Measurements from ENCODE around the gene GABBR1. TPM values are rescaled to one million over a fixed set of nuclear protein-coding genes. Genes with fewer than 3 reads are reported as not detected.
"Not testable (repeated sequence)": the region's sequence is repeated elsewhere in the genome, so short reads cannot be mapped to it uniquely, and the experiment has no call there.

Gene GABBR1
- total and polyA plus RNA-seq, 3 donors from 2014 or later, result 16.8 to 29.9 (median 26.2) TPM

DNA sequence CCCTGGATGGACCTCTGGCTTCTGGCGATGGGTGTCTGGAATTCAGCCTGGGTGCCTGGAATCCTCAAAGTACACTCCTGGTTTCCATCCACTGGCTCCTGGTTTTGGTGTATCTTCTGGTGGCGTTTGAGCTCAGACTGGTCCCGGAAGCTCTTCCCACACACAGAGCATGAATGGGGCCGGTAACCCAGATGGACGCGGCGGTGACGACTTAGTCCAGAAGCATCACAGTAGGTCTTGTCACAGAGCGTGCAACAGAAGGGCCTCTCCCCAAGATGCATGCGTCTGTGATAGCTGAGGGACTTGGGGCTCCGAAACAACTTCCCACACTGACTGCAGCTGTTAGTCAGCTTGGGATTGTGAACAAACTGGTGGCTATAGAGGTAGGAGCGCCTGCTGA lies 40.2 kb upstream of the GABBR1 start:
- no peak for DNase-seq
- H3K4me3 ChIP-seq, result no peak overlapping the region
- no peaks in the 10 kb centered on the region for H3K4me1 ChIP-seq
- H3K36me3 ChIP-seq (ENCODE audit: low read depth, missing control alignments), result no peaks in the 10 kb centered on the region
- intact Hi-C loops (cut with DNase I; ENCODE audit: low total_unique reads), result no loop called here
- no peak for TF ChIP-seq POLR2A (IDR thresholded peaks at IDR 0.05)
- TF ChIP-seq, protein P1, sequence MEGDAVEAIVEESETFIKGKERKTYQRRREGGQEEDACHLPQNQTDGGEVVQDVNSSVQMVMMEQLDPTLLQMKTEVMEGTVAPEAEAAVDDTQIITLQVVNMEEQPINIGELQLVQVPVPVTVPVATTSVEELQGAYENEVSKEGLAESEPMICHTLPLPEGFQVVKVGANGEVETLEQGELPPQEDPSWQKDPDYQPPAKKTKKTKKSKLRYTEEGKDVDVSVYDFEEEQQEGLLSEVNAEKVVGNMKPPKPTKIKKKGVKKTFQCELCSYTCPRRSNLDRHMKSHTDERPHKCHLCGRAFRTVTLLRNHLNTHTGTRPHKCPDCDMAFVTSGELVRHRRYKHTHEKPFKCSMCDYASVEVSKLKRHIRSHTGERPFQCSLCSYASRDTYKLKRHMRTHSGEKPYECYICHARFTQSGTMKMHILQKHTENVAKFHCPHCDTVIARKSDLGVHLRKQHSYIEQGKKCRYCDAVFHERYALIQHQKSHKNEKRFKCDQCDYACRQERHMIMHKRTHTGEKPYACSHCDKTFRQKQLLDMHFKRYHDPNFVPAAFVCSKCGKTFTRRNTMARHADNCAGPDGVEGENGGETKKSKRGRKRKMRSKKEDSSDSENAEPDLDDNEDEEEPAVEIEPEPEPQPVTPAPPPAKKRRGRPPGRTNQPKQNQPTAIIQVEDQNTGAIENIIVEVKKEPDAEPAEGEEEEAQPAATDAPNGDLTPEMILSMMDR (IDR thresholded peaks at IDR 0.05), result no peak
- no peak overlapping the region for H3K27ac ChIP-seq
- H3K9me3 ChIP-seq, result no peaks in the 10 kb centered on the region
- 92 to 96% methylated on average over 4 to 12 of the region's 12 CpGs for WGBS, 2 donors
- H3K27me3 ChIP-seq, result no peaks in the 10 kb centered on the region

DNA sequence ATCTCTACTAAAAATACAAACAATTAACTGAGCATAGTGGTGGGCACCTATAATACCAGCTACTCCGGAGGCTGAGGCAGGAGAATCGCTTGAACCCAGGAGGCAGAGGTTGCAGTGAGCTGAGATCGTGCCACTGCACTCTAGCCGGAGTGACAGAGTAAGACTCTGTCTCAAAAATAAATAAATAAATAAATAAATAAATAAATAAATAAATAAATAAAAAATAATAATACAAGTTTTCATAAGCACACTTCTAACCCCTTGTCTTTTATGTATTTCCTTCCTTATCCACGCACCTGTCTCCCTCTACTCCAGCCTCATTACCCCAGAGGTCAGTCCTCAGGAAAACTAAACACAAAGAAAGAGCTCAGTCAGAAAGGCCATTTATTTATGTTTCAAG lies 39.1 kb upstream of the GABBR1 start:
- DNase-seq; intact Hi-C loops (cut with DNase I; ENCODE audit: low total_unique reads); H3K27me3 ChIP-seq; H3K4me1 ChIP-seq; H3K4me3 ChIP-seq; H3K27ac ChIP-seq; H3K36me3 ChIP-seq (ENCODE audit: low read depth, missing control alignments); H3K9me3 ChIP-seq: not testable (repeated sequence)
- whole genome bisulfite sequencing, 2 donors, result 88 to 97% methylated on average over 5 of the region's 5 CpGs

DNA sequence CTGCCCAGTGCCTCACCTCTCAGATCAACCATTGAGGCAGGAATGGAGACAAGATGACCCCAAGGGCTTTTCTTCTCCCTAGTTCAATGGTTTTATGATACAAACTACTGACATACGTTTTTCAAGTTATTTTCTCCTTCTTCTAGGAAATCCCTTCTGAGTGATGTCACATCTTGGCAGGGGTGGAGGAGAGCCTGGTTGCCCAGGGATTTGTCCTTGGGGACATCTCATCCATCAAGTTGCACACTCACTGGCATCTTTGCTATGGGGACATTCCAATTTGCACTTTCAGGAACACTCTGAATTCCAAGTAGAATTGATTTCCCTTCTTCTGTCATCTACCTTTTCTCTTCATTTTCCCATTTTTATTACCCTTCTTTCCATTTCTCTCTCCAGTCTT lies 38.0 kb upstream of the GABBR1 start:
- Histone ChIP-seq H3K4me3 (no peak overlapping the region), H3K4me1 (no peaks in the 10 kb centered on the region), H3K27me3 (no peaks in the 10 kb centered on the region), H3K27ac (no peak overlapping the region), H3K36me3 (ENCODE audit: low read depth, missing control alignments) (no peaks in the 10 kb centered on the region), H3K9me3 (no peaks in the 10 kb centered on the region)
- WGBS, 2 donors, result 43 to 46% methylated on average over 1 of the region's 1 CpG
- intact Hi-C loops (cut with DNase I; ENCODE audit: low total_unique reads), result no loop called here
- no peak for TF ChIP-seq POLR2A (IDR thresholded peaks at IDR 0.05)
- TF ChIP-seq, protein P1 (IDR thresholded peaks at IDR 0.05), result no peak
- DNase-seq, result no peak

DNA sequence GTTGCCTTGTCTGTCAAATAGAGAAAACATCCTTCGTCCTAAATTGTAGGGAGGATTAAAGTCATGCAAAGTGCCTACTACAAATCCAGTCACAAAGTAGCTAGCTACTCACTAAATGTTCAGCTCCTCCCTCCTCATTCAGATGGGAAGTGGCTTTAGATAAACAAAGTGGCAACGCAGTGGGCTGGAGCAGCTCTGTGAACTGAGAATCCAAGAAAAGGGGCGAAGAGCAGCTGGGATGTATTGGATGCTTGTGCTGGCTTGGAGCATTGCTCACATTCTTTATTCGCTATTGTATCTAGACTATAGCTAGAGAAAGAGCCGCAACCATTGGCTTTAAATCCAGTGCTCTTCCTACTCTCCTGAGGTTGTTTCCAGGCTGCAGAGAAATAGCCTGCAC lies 34.2 kb upstream of the GABBR1 start:
- TF ChIP-seq, protein P1 (IDR thresholded peaks at IDR 0.05), result no peak
- no peak for TF ChIP-seq POLR2A (IDR thresholded peaks at IDR 0.05)
- Histone ChIP-seq H3K9me3 (no peaks in the 10 kb centered on the region), H3K27ac (no peak overlapping the region), H3K27me3 (no peaks in the 10 kb centered on the region), H3K4me1 (no peaks in the 10 kb centered on the region), H3K36me3 (ENCODE audit: low read depth, missing control alignments) (no peaks in the 10 kb centered on the region), H3K4me3 (no peak overlapping the region)
- no peak for DNase-seq
- intact Hi-C loops (cut with DNase I; ENCODE audit: low total_unique reads), result no loop called here
- WGBS, 2 donors, result 35 to 45% methylated on average over 5 of the region's 5 CpGs

DNA sequence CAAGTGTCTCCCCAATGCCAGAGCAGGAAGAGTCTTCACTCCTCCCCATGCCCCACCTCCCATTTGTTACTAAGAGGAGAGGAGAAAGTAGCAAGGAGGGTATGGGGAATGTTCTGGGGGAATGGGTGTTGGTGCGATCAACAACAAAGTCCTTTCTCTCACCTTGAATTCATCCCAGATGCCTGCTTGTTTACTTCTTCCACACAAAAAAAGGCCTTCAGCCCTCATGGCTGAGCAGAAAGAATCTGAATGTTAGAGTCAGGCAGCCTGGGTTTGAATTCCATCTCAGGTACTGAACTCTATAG lies 33.8 kb upstream of the GABBR1 start:
- H3K4me1 ChIP-seq, result no peaks in the 10 kb centered on the region
- TF ChIP-seq, protein P1 (IDR thresholded peaks at IDR 0.05), result no peak
- TF ChIP-seq POLR2A (IDR thresholded peaks at IDR 0.05), result no peak
- DNase-seq, result no peak
- H3K27ac ChIP-seq, result no peak overlapping the region
- H3K27me3 ChIP-seq, result no peaks in the 10 kb centered on the region
- WGBS, 2 donors, result 79 to 88% methylated on average over 1 of the region's 1 CpG
- H3K4me3 ChIP-seq, result no peak overlapping the region
- H3K9me3 ChIP-seq, result no peaks in the 10 kb centered on the region
- no peaks in the 10 kb centered on the region for H3K36me3 ChIP-seq (ENCODE audit: low read depth, missing control alignments)
- intact Hi-C loops (cut with DNase I; ENCODE audit: low total_unique reads), result no loop called here
